ENCODE measurements around the gene SAMHD1. TPM values are rescaled to one million over a fixed set of nuclear protein-coding genes. Genes with fewer than 3 reads are reported as not detected.

Gene SAMHD1
- total and polyA plus RNA-seq, 2 of the 8 experiments (the other 6 are each of a cell fraction or from before 2014, with no cell fraction given) = 22.0 to 37.1 TPM

DNA sequence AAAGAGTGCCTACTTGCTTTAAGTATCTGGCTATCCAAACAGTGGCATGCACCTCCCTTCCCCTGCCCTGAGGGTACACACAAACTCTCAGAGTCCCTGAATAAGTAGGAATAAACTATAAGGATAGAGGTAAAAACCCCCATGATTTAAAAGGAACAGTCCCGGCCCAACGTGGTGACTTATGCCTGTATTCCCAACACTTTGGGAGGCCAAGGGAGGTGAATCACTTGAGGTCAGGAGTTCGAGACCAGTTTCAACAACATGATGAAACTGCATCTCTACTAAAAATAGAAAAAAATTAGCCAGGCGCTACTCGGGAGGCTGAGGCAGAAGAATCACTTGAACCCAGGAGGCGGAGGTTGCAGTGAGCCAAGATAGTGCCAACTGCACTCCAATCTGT lies 22.2 kb downstream of the SAMHD1 start:
- no peak overlapping the region for H3K9ac ChIP-seq (replicated peaks in 1 of 4; ENCODE audit: extremely low read depth in 1 of 4, low read depth in 3 of 4, low read length in 3 of 4)
- no peak overlapping the region for H3K4me2 ChIP-seq (ENCODE audit: insufficient read depth in 1 of 2, low read depth in 2 of 2, low read length in 2 of 2)
- TF ChIP-seq, protein P1, sequence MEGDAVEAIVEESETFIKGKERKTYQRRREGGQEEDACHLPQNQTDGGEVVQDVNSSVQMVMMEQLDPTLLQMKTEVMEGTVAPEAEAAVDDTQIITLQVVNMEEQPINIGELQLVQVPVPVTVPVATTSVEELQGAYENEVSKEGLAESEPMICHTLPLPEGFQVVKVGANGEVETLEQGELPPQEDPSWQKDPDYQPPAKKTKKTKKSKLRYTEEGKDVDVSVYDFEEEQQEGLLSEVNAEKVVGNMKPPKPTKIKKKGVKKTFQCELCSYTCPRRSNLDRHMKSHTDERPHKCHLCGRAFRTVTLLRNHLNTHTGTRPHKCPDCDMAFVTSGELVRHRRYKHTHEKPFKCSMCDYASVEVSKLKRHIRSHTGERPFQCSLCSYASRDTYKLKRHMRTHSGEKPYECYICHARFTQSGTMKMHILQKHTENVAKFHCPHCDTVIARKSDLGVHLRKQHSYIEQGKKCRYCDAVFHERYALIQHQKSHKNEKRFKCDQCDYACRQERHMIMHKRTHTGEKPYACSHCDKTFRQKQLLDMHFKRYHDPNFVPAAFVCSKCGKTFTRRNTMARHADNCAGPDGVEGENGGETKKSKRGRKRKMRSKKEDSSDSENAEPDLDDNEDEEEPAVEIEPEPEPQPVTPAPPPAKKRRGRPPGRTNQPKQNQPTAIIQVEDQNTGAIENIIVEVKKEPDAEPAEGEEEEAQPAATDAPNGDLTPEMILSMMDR (IDR thresholded peaks at IDR 0.05; ENCODE audit: control extremely low read depth in 1 of 3, insufficient read depth in 1 of 3, low read depth in 1 of 3, low read length in 3 of 3) = no peak

More for the DNA sequence above, 22.2 kb downstream of the SAMHD1 start:
- Histone ChIP-seq H2AK5ac (ENCODE audit: low read depth, low read length) (no peak overlapping the region), H4K5ac (ENCODE audit: insufficient read length, low read depth, low read length) (no peak overlapping the region), H3K14ac (ENCODE audit: insufficient read length) (no peak overlapping the region), H2BK20ac (ENCODE audit: low read length) (no peak overlapping the region), H3K4ac (replicated peaks; ENCODE audit: insufficient read length, low read depth, low read length) (no peak overlapping the region), H2BK120ac (replicated peaks; ENCODE audit: low read depth, low read length) (no peak overlapping the region), H3K4me1 (replicated peaks in 1 of 4; ENCODE audit: control insufficient read depth in 3 of 4, insufficient read depth in 4 of 4, low read length in 3 of 4) (no peaks in the 10 kb centered on the region), H2BK15ac (ENCODE audit: low read length) (no peak overlapping the region), H3K79me2 (ENCODE audit: control insufficient read depth in 1 of 2, insufficient read depth in 2 of 2, low read length in 2 of 2) (no peaks in the 10 kb centered on the region), H4K20me1 (replicated peaks in 1 of 2; ENCODE audit: control insufficient read depth in 1 of 2, insufficient read depth in 2 of 2, low read length in 2 of 2) (no peaks in the 10 kb centered on the region), H2AFZ (ENCODE audit: low read length) (no peak overlapping the region), H4K91ac (replicated peaks; ENCODE audit: insufficient read length, low read length) (no peak overlapping the region), H3K18ac (ENCODE audit: extremely low read depth, low read length) (no peak overlapping the region), H3K27ac (ENCODE audit: low read depth, low read length) (no peak overlapping the region), H3K79me1 (ENCODE audit: low read depth, low read length) (no peaks in the 10 kb centered on the region), H3K27me3 (replicated peaks in 1 of 4; ENCODE audit: control insufficient read depth in 3 of 4, extremely low read depth in 1 of 4, insufficient read depth in 3 of 4, low read length in 3 of 4) (no peaks in the 10 kb centered on the region), H3K56ac (replicated peaks; ENCODE audit: insufficient read length, low read depth, low read length) (no peak overlapping the region), H3K9me3 (ENCODE audit: insufficient read depth in 2 of 2, low read depth in 1 of 2, low read length in 1 of 2) (no peaks in the 10 kb centered on the region), H4K8ac (ENCODE audit: extremely low read depth, insufficient read depth, low read length) (no peak overlapping the region), H2BK12ac (ENCODE audit: low read depth, low read length) (no peak overlapping the region), H2BK5ac (ENCODE audit: low read depth, low read length) (no peak overlapping the region), H3K4me3 (ENCODE audit: extremely low read depth in 1 of 4, insufficient read depth in 2 of 4, low read depth in 3 of 4, low read length in 4 of 4) (no peak overlapping the region), H3K36me3 (ENCODE audit: control insufficient read depth in 2 of 4, insufficient read depth in 4 of 4, low read length in 3 of 4) (peaks cover 0 to 56% (median 3%) of the 10 kb centered on the region in 4 experiments; a peak in 6 of 8 replicates), H3K23me2 (ENCODE audit: low read depth, low read length) (no peaks in the 10 kb centered on the region), H3K23ac (ENCODE audit: insufficient read length) (no peak overlapping the region)
- POLR2A ChIA-PET (ENCODE audit: partially characterized antibody) = no interaction called here
- FAIRE-seq (no peak), DNase-seq (ENCODE audit: low read depth in 1 of 2, low spot score in 2 of 2) (no peak)
- WGBS, 2 experiments (ENCODE audit: extremely low coverage in 1 of 2, insufficient coverage in 1 of 2, insufficient read length in 1 of 2, insufficient replicate concordance in 2 of 2, low coverage in 1 of 2, low lambda C conversion rate in 2 of 2, missing lambda C conversion rate in 1 of 2) = 95% methylated on average over 6 of the region's 6 CpGs; no CpG with 5 or more reads in 1 of the 2 experiments
- CTCF ChIA-PET (ENCODE audit: partially characterized antibody) = no interaction called here
